ENCODE measurements around the gene UGT1A7. TPM values are rescaled to one million over a fixed set of nuclear protein-coding genes. Genes with fewer than 3 reads are reported as not detected.
"Not testable (repeated sequence)": the region's sequence is repeated elsewhere in the genome, so short reads cannot be mapped to it uniquely, and the experiment has no call there.

UGT1A7 gene
- total RNA-seq, 4 donors from 2014 or later = 28.1 to 145 (median 78.5) TPM

- H3K9me3 ChIP-seq = no peaks in the 10 kb centered on the region
- intact Hi-C loops (cut with DNase I) = loop anchor here (10.0 kb wide), 1 partner anchor 238 kb away; no protein-coding TSS in a partner anchor
- 76 to 89% methylated on average over 9 to 14 of the region's 14 CpGs for WGBS, 2 donors
- no peaks in the 10 kb centered on the region for H3K36me3 ChIP-seq
- DNase-seq = no peak
- H3K27me3 ChIP-seq = peaks cover 0 to 4% (median 0%) of the 10 kb centered on the region in 4 donors
- no peak within 1 kb of the TSS for H3K4me3 ChIP-seq
- peaks cover 0 to 28% (median 6%) of the 10 kb centered on the region in 3 donors for H3K4me1 ChIP-seq
- peak within 1 kb of the TSS in 1 of 4 donors; percentile 60 for H3K27ac ChIP-seq
- TF ChIP-seq POLR2A (IDR thresholded peaks at IDR 0.05) = no peak
- TF ChIP-seq CTCF (IDR thresholded peaks at IDR 0.05) = no peak
Observed at GRCh38 chr2:233712611-233713261, 31.0 kb downstream of the UGT1A7 start, which contains the start of gene UGT1A5. Gene UGT1A5, plus strand, starts transcription at chr2:233712907. Its CDS starts 85 bp downstream, at chr2:233712992.

DNA sequence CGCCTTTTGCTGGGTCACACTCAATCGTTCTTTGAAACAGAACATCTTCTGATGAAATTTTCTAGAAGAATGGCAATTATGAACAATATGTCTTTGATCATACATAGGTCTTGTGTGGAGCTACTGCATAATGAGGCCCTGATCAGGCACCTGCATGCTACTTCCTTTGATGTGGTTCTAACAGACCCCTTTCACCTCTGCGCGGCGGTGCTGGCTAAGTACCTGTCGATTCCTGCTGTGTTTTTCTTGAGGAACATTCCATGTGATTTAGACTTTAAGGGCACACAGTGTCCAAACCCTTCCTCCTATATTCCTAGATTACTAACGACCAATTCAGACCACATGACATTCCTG lies 31.5 kb downstream of the UGT1A7 start:
- no peak for TF ChIP-seq POLR2A (IDR thresholded peaks at IDR 0.05)
- no peak for TF ChIP-seq CTCF (IDR thresholded peaks at IDR 0.05)
- Histone ChIP-seq H3K27me3 (peaks cover 0 to 4% (median 0%) of the 10 kb centered on the region in 4 donors), H3K9me3 (no peaks in the 10 kb centered on the region), H3K4me1 (peaks cover 0 to 23% (median 4%) of the 10 kb centered on the region in 3 donors), H3K36me3 (no peaks in the 10 kb centered on the region), H3K4me3 (no peak overlapping the region), H3K27ac (no peak overlapping the region)
- intact Hi-C loops (cut with DNase I) = loop anchor here (10.0 kb wide), 1 partner anchor 238 kb away; no protein-coding TSS in a partner anchor
- 69 to 79% methylated on average over 7 of the region's 7 CpGs for WGBS, 2 donors
- DNase-seq = no peak

- H3K27me3 ChIP-seq = peaks cover 0 to 4% (median 0%) of the 10 kb centered on the region in 4 donors
- H3K27ac ChIP-seq = no peak overlapping the region
- H3K9me3 ChIP-seq = no peaks in the 10 kb centered on the region
- intact Hi-C loops (cut with DNase I) = loop anchor here (10.0 kb wide), 1 partner anchor 239 kb away; no protein-coding TSS in a partner anchor
- H3K36me3 ChIP-seq = peaks cover 0 to 5% (median 0%) of the 10 kb centered on the region in 3 donors
- 54 to 68% methylated on average over 2 of the region's 2 CpGs for WGBS, 2 donors
- TF ChIP-seq POLR2A (IDR thresholded peaks at IDR 0.05) (no peak), CTCF (IDR thresholded peaks at IDR 0.05) (no peak)
- H3K4me3 ChIP-seq = no peak overlapping the region
- DNase-seq = no peak
- H3K4me1 ChIP-seq = peaks cover 0 to 14% (median 0%) of the 10 kb centered on the region in 3 donors
Observed at GRCh38 chr2:233714121-233714520, 32.4 kb downstream of the UGT1A7 start.

DNA sequence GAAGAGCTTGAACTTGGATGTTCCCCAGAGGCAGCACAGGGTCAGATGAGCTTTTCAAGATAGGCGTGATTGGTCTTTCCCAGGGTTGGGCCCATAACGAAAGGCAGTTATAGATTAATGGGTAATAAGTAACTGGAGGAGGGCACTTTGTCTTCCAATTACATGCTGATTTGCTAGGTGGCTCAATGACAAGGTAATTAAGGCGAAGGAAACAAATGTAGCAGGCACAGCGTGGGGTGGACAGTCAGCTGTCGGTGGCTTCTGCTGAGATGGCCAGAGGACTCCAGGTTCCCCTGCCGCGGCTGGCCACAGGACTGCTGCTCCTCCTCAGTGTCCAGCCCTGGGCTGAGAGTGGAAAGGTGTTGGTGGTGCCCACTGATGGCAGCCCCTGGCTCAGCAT lies 36.9 kb downstream of the UGT1A7 start, which contains the start of gene UGT1A4:
Gene UGT1A4, plus strand, starts transcription at position 185 of the 400 bp plus-strand sequence. Its CDS starts 85 bp downstream, at position 270.
- no peak for DNase-seq
- Histone ChIP-seq H3K27ac (no peak within 1 kb of the TSS), H3K9me3 (no peaks in the 10 kb centered on the region), H3K27me3 (peaks cover 0 to 4% (median 0%) of the 10 kb centered on the region in 4 donors), H3K4me3 (no peak within 1 kb of the TSS), H3K36me3 (peaks cover 0 to 7% (median 0%) of the 10 kb centered on the region in 3 donors), H3K4me1 (no peaks in the 10 kb centered on the region)
- TF ChIP-seq POLR2A (IDR thresholded peaks at IDR 0.05) (no peak), CTCF (IDR thresholded peaks at IDR 0.05) (no peak)
- WGBS, 2 donors = 84 to 94% methylated on average over 7 of the region's 7 CpGs
- intact Hi-C loops (cut with DNase I) = loop anchor here (10.0 kb wide), 1 partner anchor 244 kb away; no protein-coding TSS in a partner anchor

DNA sequence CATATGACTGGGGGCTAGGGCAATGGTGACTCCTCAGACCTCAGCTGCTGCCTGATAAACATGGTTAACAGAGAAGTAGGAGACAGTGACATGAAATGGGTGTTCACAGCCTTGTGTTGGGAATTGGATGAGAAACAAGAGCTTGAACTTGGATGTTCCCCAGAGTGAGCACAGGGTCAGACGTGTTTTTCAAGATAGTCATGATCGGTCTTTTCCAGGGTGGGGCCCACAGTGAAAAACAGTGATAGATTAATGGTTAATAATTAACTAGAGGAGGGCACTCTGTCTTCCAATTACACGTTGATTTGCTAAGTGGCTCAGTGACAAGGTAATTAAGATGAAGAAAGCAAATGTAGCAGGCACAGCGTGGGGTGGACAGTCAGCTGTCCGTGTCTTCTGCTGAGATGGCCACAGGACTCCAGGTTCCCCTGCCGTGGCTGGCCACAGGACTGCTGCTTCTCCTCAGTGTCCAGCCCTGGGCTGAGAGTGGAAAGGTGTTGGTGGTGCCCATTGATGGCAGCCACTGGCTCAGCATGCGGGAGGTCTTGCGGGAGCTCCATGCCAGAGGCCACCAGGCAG lies 47.1 kb downstream of the UGT1A7 start, which contains the start of gene UGT1A3:
Gene UGT1A3, plus strand, starts transcription at position 320 of the 579 bp plus-strand sequence. Its CDS starts 85 bp downstream, at position 405.
- Histone ChIP-seq H3K4me3 (no peak within 1 kb of the TSS), H3K9me3 (no peaks in the 10 kb centered on the region), H3K27ac (no peak within 1 kb of the TSS), H3K27me3 (no peaks in the 10 kb centered on the region), H3K36me3 (peaks cover 0 to 19% (median 0%) of the 10 kb centered on the region in 3 donors), H3K4me1 (no peaks in the 10 kb centered on the region)
- whole genome bisulfite sequencing, 2 donors = 75 to 83% methylated on average over 7 to 8 of the region's 8 CpGs
- intact Hi-C loops (cut with DNase I) = no loop called here
- no peak for DNase-seq
- TF ChIP-seq CTCF (IDR thresholded peaks at IDR 0.05) = no peak
- no peak for TF ChIP-seq POLR2A (IDR thresholded peaks at IDR 0.05)

DNA sequence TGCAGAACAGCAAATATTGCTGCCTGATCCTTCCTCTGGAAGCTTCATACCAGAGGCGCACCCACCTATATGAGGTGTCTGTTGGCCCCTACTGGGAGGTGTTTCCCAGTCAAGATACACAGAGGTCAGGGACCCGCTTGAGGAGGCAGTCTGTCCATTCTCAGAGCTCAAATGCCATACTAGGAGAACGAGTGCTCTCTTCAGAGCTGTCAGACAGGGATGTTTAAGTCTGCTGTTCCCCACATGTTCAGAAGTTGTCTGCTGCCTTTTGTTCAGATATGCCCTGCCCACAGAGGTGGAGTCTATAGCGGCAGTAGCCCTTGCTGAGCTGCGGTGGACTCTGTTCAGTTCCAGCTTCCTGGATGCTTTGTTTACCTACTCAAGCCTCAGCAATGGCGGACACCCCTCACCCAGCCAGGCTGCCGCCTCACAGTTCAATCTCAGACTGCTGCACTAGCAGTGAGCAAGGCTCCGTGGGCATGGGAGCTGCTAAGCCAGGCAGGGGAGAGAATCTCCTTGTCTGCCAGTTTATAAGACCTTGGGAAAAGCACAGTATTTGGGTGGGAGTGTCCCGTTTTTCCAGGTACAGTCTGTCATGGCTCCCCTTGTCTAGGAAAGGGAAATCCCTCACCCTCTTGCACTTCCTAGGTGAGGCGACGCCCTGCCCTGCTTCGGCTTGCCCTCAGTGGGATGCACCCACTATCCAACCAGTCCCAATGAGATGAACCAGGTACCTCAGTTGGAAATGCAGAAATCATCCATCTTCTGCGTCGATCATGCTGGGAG lies 55.4 kb downstream of the UGT1A7 start:
- not testable (repeated sequence) for DNase-seq, H3K4me3 ChIP-seq

More for the DNA sequence above, 55.4 kb downstream of the UGT1A7 start:
- intact Hi-C loops (cut with DNase I); H3K27ac ChIP-seq; H3K9me3 ChIP-seq; H3K4me1 ChIP-seq; H3K27me3 ChIP-seq: not testable (repeated sequence)
- H3K36me3 ChIP-seq = peaks cover 0 to 28% (median 0%) of the 10 kb centered on the region in 3 donors
- WGBS, 2 donors = 88 to 91% methylated on average over 3 to 7 of the region's 14 CpGs

Data from esophagus squamous epithelium (tissue), 5 donors.